Measurements from ENCODE around the gene DNM3.

DNA sequence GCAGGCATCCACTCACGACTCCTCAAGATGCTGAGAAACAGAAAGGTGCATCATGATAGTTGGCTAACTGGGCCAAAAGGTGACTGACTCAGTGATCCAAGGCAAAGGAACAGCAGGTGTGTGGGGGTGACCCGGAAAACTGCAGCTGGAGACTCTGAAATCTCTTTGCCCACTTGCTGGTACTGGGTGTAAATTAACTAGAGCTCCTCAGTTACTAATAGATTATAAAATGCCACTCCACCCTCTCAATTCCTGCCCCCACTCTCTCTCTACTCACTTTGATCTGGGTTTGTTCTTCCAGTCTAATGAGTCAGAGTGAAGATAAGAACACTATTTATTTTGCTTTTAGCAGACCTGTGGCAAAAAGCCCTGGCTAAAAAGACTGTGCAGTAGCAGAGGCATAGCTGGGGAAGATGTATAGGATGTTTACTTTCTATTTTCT, 609.7 kb downstream of the DNM3 start:
- TF ChIP-seq POLR2A (IDR thresholded peaks at IDR 0.05; ENCODE audit: low read length) (peak; percentile 79), GATA1 (IDR thresholded peaks at IDR 0.05; ENCODE audit: low read depth, low read length) (no peak)
